SK-N-SH (cell line): Measurements from ENCODE around the gene ELP4. TPM values are rescaled to one million over a fixed set of nuclear protein-coding genes. Genes with fewer than 3 reads are reported as not detected.

ENCODE experiments used
- CTCF ChIA-PET: fragments of 300-600, 350-600 bp; formaldehyde crosslinking; extraction: SDS; loops from one replicate; lab custom pipeline; 2021; lab: Yijun Ruan, JAX
- POLR2A ChIA-PET: fragments of 350-600 bp; sonication (Branson Sonifier 250); formaldehyde crosslinking; extraction: SDS; loops from one replicate; lab custom pipeline; 2020; ENCODE audit warnings: antibody characterized with exemption, inconsistent platforms; lab: Yijun Ruan, JAX
- DNase-seq: peaks from one replicate; pipeline ENCODE4 v3.0.0; 2012
- H2AFZ ChIP-seq: fragments of 200-600 bp; sonication (generic); 2 replicates; pipeline ENCODE4 v1.8.1; 2016; ENCODE audit warnings: antibody characterized with exemption, mild to moderate bottlenecking, low read depth
- H3F3A ChIP-seq: fragments of 200-600 bp; sonication (generic); replicated peaks from 2 replicates; pipeline ENCODE3; 2016; ENCODE audit warnings: antibody characterized with exemption, mild to moderate bottlenecking; ENCODE audit not compliant: insufficient read depth
- H3K27ac ChIP-seq, 2 experiments: fragments of 200-500 bp in 1 of 2; fragments of 200-600 bp in 1 of 2; sonication (Bioruptor generic) in 1 of 2; sonication (generic), shearing (Covaris generic) in 1 of 2; 2 replicates each; pipeline versions ENCODE4 v1.5.1 to v1.6.1; 2014 to 2016; ENCODE audit warnings: low read depth in 2 of 2, inconsistent platforms in 1 of 2, low read length in 1 of 2, mild to moderate bottlenecking in 1 of 2, mixed read lengths in 1 of 2
- H3K27me3 ChIP-seq: fragments of 200-600 bp; sonication (generic), shearing (Covaris generic); 2 replicates; pipeline ENCODE4 v1.6.1; 2016; ENCODE audit warnings: mixed run types; ENCODE audit not compliant: insufficient read depth
- H3K36me3 ChIP-seq, 2 experiments: fragments of 200-500 bp in 1 of 2; fragments of 200-600 bp in 1 of 2; sonication (Bioruptor generic) in 1 of 2; sonication (generic) in 1 of 2; replicated peaks in 1 of 2; 2 replicates each; pipeline versions ENCODE3 to v1.5.1; 2014 to 2016; ENCODE audit warnings: low read length in 1 of 2, mild to moderate bottlenecking in 1 of 2; ENCODE audit not compliant: insufficient read depth in 2 of 2, control insufficient read depth in 1 of 2
- H3K4me1 ChIP-seq, 2 experiments: fragments of 200-500 bp in 1 of 2; fragments of 200-600 bp in 1 of 2; sonication (Bioruptor generic) in 1 of 2; sonication (generic), shearing (Covaris generic) in 1 of 2; 2 replicates each; pipeline versions ENCODE4 v1.5.1 to v1.6.1; 2014 to 2016; ENCODE audit warnings: low read depth in 1 of 2, low read length in 1 of 2, mixed run types in 1 of 2; ENCODE audit not compliant: insufficient read depth in 2 of 2, control insufficient read depth in 1 of 2
- H3K4me2 ChIP-seq: fragments of 200-600 bp; sonication (generic), shearing (Covaris generic); 2 replicates; pipeline ENCODE4 v1.6.1; 2017; ENCODE audit warnings: mixed run types
- H3K4me3 ChIP-seq, 2 experiments: fragments of 200-500 bp in 1 of 2; fragments of 200-600 bp in 1 of 2; sonication (Bioruptor generic) in 1 of 2; sonication (generic), shearing (Covaris generic) in 1 of 2; 2 replicates each; pipeline versions ENCODE4 v1.5.1 to v1.8.1; 2014 to 2016; ENCODE audit warnings: low read depth in 2 of 2, inconsistent platforms in 1 of 2, low read length in 1 of 2, mild to moderate bottlenecking in 1 of 2, mixed read lengths in 1 of 2, moderate library complexity in 1 of 2
- H3K79me2 ChIP-seq: fragments of 200-600 bp; sonication (generic); 2 replicates; pipeline ENCODE4 v1.8.1; 2017; ENCODE audit warnings: mild to moderate bottlenecking; ENCODE audit not compliant: insufficient read depth
- H3K9ac ChIP-seq: fragments of 200-600 bp; sonication (generic); 2 replicates; pipeline ENCODE4 v1.6.1; 2017; ENCODE audit warnings: mixed run types
- H3K9me2 ChIP-seq: fragments of 200-600 bp; sonication (generic); 2 replicates; pipeline ENCODE4 v1.6.1; 2017; ENCODE audit warnings: mixed run types
- H3K9me3 ChIP-seq: fragments of 200-600 bp; sonication (generic); 2 replicates; pipeline ENCODE4 v1.6.1; 2017; ENCODE audit warnings: mixed run types, mild to moderate bottlenecking, moderate library complexity
- H4K20me1 ChIP-seq: fragments of 200-600 bp; sonication (generic); 2 replicates; pipeline ENCODE4 v1.6.1; 2017; ENCODE audit warnings: mild to moderate bottlenecking, mixed run types; ENCODE audit not compliant: insufficient read depth
- CHD2 ChIP-seq: fragments of 150-350 bp; IDR thresholded peaks from 2 replicates; pipeline ENCODE4 v1.6.1; 2018; ENCODE audit warnings: low read length; ENCODE audit not compliant: partially characterized antibody
- CTCF ChIP-seq: fragments of 200-600 bp; sonication (generic); IDR thresholded peaks from 2 replicates; pipeline ENCODE4 v1.6.1; 2017; ENCODE audit warnings: antibody characterized with exemption, mild to moderate bottlenecking, moderate library complexity
- EP300 ChIP-seq, 2 experiments: IDR thresholded peaks; 2 replicates each; pipeline versions ENCODE4 v1.4.0 to v1.6.1; 2012; ENCODE audit warnings: borderline replicate concordance in 1 of 2, low read depth in 1 of 2, low read length in 1 of 2
- EZH2phosphoT487 ChIP-seq: fragments of 200-600 bp; sonication (generic); IDR thresholded peaks from 2 replicates; pipeline ENCODE4 v1.6.1; 2017; ENCODE audit warnings: low read depth, mixed run types, mild to moderate bottlenecking, antibody characterized with exemption, moderate library complexity, borderline replicate concordance
- FOXM1 ChIP-seq: IDR thresholded peaks from 2 replicates; pipeline ENCODE4 v1.4.0; 2012; ENCODE audit warnings: low read depth, mild to moderate bottlenecking
- MEF2A ChIP-seq: IDR thresholded peaks from 2 replicates; pipeline ENCODE4 v1.4.0; 2012; ENCODE audit warnings: low read depth, borderline replicate concordance
- MXI1 ChIP-seq: IDR thresholded peaks from 2 replicates; pipeline ENCODE4 v1.6.1; 2012; ENCODE audit warnings: mild to moderate bottlenecking, low read depth, low read length, improper control_type of control experiment
- POLR2AphosphoS5 ChIP-seq: IDR thresholded peaks from 2 replicates; pipeline ENCODE4 v1.6.1; 2012; ENCODE audit warnings: low read depth, low read length
- RAD21 ChIP-seq: IDR thresholded peaks from 2 replicates; pipeline ENCODE4 v1.6.1; 2012; ENCODE audit warnings: mild to moderate bottlenecking, low read length
- RCOR1 ChIP-seq: fragments of 150-350 bp; IDR thresholded peaks from 2 replicates; pipeline ENCODE4 v1.6.1; 2017; ENCODE audit warnings: antibody characterized with exemption, low read length
- RFX5 ChIP-seq: IDR thresholded peaks from 2 replicates; pipeline ENCODE4 v1.6.1; 2012; ENCODE audit warnings: mild to moderate bottlenecking, improper control_type of control experiment, low read length
- SIN3A ChIP-seq: IDR thresholded peaks from 2 replicates; pipeline ENCODE4 v1.6.1; 2012; ENCODE audit warnings: low read depth, mild to moderate bottlenecking, low read length, moderate library complexity, borderline replicate concordance
- TAF1 ChIP-seq: IDR thresholded peaks from 2 replicates; pipeline ENCODE4 v1.6.1; 2012; ENCODE audit warnings: low read depth, mild to moderate bottlenecking, low read length, moderate library complexity, borderline replicate concordance
- TCF12 ChIP-seq: IDR thresholded peaks from 2 replicates; pipeline ENCODE4 v1.4.0; 2012
- TEAD4 ChIP-seq: IDR thresholded peaks from 2 replicates; pipeline ENCODE4 v1.4.0; 2012; ENCODE audit warnings: mild to moderate bottlenecking, borderline replicate concordance; ENCODE audit not compliant: insufficient read depth
- USF1 ChIP-seq: IDR thresholded peaks from 2 replicates; pipeline ENCODE4 v1.4.0; 2012; ENCODE audit warnings: low read depth, borderline replicate concordance
- USF2 ChIP-seq: fragments of 150-350 bp; IDR thresholded peaks from 2 replicates; pipeline ENCODE4 v1.6.1; 2017; ENCODE audit warnings: antibody characterized with exemption, low read length, low read depth, borderline replicate concordance
- ZBTB33 ChIP-seq: IDR thresholded peaks from 2 replicates; pipeline ENCODE4 v1.4.0; 2012; ENCODE audit warnings: low read depth, borderline replicate concordance
- WGBS: methylation state at CpG from one replicate; pipeline ENCODE4 v1.1.6; 2017; ENCODE audit warnings: low lambda C conversion rate; 5-methylcytosine and 5-hydroxymethylcytosine counted together
- polyA plus RNA-seq, 3 experiments: library from polyadenylated mRNA; depleted of rRNA; stranded (reverse); fragments of >200 nt; gene quantifications; 2 replicates each; pipeline ENCODE4 v1.2.3, GENCODE V29; 2012
- TF ChIP-seq, protein P1 (sequence below): fragments of 150-350 bp; IDR thresholded peaks from 2 replicates; pipeline ENCODE4 v1.6.1; 2016; ENCODE audit warnings: mild to moderate bottlenecking, low read depth, low read length
- TF ChIP-seq, protein P2 (sequence below): IDR thresholded peaks from 2 replicates; pipeline ENCODE4 v1.6.1; 2012; ENCODE audit warnings: mild to moderate bottlenecking, low read depth, low read length, moderate library complexity

Gene ELP4
- polyA plus RNA-seq, 1 of the 3 experiments (the other 2 are of a cell fraction): 7.0 TPM

DNA sequence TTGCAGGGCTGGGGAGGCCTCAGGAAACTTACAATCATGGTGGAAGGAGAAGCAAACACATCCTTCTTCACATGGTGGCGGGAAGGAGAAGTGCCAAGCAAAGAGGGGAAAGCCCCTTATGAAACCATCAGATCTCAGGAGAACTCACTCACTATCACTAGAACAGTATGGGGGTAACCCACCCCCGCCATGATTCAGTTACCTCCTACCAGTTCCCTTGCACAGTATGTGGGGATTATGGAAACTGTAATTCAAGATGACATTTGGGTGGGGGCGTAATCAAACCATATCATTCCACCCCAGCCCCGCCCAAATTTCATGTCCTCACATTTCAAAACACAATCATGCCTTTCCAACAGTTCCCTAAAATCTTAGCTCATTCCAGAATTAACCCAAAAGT, 16.3 kb upstream of the ELP4 start:
- no peak overlapping the region for H3K4me3 ChIP-seq
- POLR2A ChIA-PET: no interaction called here
- H3F3A ChIP-seq: no peaks in the 10 kb centered on the region
- peaks cover 0 to 10% of the 10 kb centered on the region in 2 experiments for H3K36me3 ChIP-seq
- H3K9me3 ChIP-seq: no peaks in the 10 kb centered on the region
- no peaks in the 10 kb centered on the region for H3K27me3 ChIP-seq
- H3K9ac ChIP-seq: no peak overlapping the region
- no peaks in the 10 kb centered on the region for H3K9me2 ChIP-seq
- H3K79me2 ChIP-seq: peaks cover 20% of the 10 kb centered on the region
- WGBS: 98% methylated on average over 4 of the region's 4 CpGs
- no peak for DNase-seq
- no peak overlapping the region for H3K4me2 ChIP-seq
- CTCF ChIA-PET: no interaction called here
- H2AFZ ChIP-seq: no peak overlapping the region
- no peaks in the 10 kb centered on the region for H4K20me1 ChIP-seq
- no peaks in the 10 kb centered on the region for H3K4me1 ChIP-seq
- TF ChIP-seq USF2 (no peak), CHD2 (no peak), FOXM1 (no peak), EZH2phosphoT487 (no peak), TCF12 (no peak), SIN3A (no peak), TEAD4 (no peak), ZBTB33 (no peak), EP300 (IDR thresholded peaks at IDR 0.05; ENCODE audit: borderline replicate concordance in 1 of 2, low read depth in 1 of 2, low read length in 1 of 2) (no peak), MXI1 (no peak), CTCF (no peak), USF1 (no peak), RFX5 (no peak), RAD21 (no peak), MEF2A (no peak), TAF1 (no peak), POLR2AphosphoS5 (no peak), RCOR1 (no peak)
- TF ChIP-seq, protein P1, sequence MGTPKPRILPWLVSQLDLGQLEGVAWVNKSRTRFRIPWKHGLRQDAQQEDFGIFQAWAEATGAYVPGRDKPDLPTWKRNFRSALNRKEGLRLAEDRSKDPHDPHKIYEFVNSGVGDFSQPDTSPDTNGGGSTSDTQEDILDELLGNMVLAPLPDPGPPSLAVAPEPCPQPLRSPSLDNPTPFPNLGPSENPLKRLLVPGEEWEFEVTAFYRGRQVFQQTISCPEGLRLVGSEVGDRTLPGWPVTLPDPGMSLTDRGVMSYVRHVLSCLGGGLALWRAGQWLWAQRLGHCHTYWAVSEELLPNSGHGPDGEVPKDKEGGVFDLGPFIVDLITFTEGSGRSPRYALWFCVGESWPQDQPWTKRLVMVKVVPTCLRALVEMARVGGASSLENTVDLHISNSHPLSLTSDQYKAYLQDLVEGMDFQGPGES: no peak
- TF ChIP-seq, protein P2, sequence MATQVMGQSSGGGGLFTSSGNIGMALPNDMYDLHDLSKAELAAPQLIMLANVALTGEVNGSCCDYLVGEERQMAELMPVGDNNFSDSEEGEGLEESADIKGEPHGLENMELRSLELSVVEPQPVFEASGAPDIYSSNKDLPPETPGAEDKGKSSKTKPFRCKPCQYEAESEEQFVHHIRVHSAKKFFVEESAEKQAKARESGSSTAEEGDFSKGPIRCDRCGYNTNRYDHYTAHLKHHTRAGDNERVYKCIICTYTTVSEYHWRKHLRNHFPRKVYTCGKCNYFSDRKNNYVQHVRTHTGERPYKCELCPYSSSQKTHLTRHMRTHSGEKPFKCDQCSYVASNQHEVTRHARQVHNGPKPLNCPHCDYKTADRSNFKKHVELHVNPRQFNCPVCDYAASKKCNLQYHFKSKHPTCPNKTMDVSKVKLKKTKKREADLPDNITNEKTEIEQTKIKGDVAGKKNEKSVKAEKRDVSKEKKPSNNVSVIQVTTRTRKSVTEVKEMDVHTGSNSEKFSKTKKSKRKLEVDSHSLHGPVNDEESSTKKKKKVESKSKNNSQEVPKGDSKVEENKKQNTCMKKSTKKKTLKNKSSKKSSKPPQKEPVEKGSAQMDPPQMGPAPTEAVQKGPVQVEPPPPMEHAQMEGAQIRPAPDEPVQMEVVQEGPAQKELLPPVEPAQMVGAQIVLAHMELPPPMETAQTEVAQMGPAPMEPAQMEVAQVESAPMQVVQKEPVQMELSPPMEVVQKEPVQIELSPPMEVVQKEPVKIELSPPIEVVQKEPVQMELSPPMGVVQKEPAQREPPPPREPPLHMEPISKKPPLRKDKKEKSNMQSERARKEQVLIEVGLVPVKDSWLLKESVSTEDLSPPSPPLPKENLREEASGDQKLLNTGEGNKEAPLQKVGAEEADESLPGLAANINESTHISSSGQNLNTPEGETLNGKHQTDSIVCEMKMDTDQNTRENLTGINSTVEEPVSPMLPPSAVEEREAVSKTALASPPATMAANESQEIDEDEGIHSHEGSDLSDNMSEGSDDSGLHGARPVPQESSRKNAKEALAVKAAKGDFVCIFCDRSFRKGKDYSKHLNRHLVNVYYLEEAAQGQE: no peak
- H3K27ac ChIP-seq: no peak overlapping the region
